Osteoblast (primary cell): Measurements from ENCODE around the gene PRRT1B. TPM values are rescaled to one million over a fixed set of nuclear protein-coding genes. Genes with fewer than 3 reads are reported as not detected.

Experiments
- DNase-seq: peaks from one replicate; pipeline ENCODE4 v3.0.0; 2011; ENCODE audit warnings: low spot score, mixed read lengths; ENCODE audit not compliant: insufficient read length; ENCODE audit errors: missing footprints
- H2AFZ ChIP-seq: 2 replicates; pipeline ENCODE4 v1.6.0; 2011; ENCODE audit warnings: mild to moderate bottlenecking, low read length
- H3K27ac ChIP-seq: 2 replicates; pipeline ENCODE4 v1.5.1; 2011; ENCODE audit warnings: mild to moderate bottlenecking, low read depth, low read length, moderate library complexity
- H3K27me3 ChIP-seq: 2 replicates; pipeline ENCODE4 v1.6.0; 2012; ENCODE audit warnings: mild to moderate bottlenecking, control low read depth, inconsistent platforms, low read length, moderate library complexity; ENCODE audit not compliant: insufficient read depth
- H3K36me3 ChIP-seq: 2 replicates; pipeline ENCODE4 v1.5.1; 2011; ENCODE audit warnings: mild to moderate bottlenecking, low read length, control low read depth, moderate library complexity; ENCODE audit not compliant: insufficient read depth
- H3K4me1 ChIP-seq: 2 replicates; pipeline ENCODE4 v1.5.1; 2011; ENCODE audit warnings: mild to moderate bottlenecking, low read length, control low read depth, moderate library complexity; ENCODE audit not compliant: insufficient read depth
- H3K4me2 ChIP-seq: 2 replicates; pipeline ENCODE4 v1.6.0; 2011; ENCODE audit warnings: mild to moderate bottlenecking, low read length; ENCODE audit not compliant: insufficient read depth
- H3K4me3 ChIP-seq: fragments of 200-600 bp; sonication (generic); 3 replicates; pipeline ENCODE4 v1.5.1; 2012; ENCODE audit warnings: mild to moderate bottlenecking, low read length, inconsistent platforms; ENCODE audit not compliant: insufficient read depth
- H3K79me2 ChIP-seq: 2 replicates; pipeline ENCODE4 v1.6.0; 2012; ENCODE audit warnings: mild to moderate bottlenecking, low read length, control low read depth, inconsistent platforms; ENCODE audit not compliant: insufficient read depth
- H3K9me3 ChIP-seq: 2 replicates; pipeline ENCODE4 v1.5.1; 2011; ENCODE audit warnings: low read depth, low read length, control low read depth
- H4K20me1 ChIP-seq: 2 replicates; pipeline ENCODE4 v1.6.0; 2012; ENCODE audit warnings: mild to moderate bottlenecking, low read length, control low read depth; ENCODE audit not compliant: insufficient read depth
- total RNA-seq: library from RNA; depleted of rRNA; stranded (reverse); fragments of >200 nt; gene quantifications from 2 replicates; pipeline ENCODE4 v1.2.3, GENCODE V29; 2012
- TF ChIP-seq, protein P1 (sequence below): IDR thresholded peaks from 2 replicates; pipeline ENCODE4 v1.5.1; 2011; ENCODE audit warnings: mild to moderate bottlenecking, low read depth, low read length, moderate library complexity; ENCODE audit errors: extremely low read depth

PRRT1B gene
- total RNA-seq, 1 donor: not detected

DNA sequence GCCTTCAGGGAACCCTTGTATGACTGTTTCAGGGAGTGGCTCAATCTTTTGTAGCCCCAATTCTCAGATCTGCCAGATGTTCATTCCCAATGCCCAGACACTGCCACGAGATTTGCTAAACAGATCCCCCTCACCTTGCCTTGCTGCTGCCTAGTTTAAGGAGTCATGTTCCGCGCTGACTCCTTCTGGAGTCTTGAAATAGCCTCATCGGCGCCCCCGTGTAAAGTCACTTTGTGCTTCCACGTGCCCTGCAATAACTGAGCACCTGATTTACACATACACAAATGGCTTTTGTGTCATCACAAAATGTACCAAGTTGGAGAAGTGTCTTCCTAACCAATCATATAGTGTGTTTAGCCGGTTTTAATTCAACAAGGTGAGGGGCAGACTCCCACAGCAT lies 62.3 kb downstream of the PRRT1B start:
- H3K9me3 ChIP-seq: no peaks in the 10 kb centered on the region
- H3K4me3 ChIP-seq: no peak overlapping the region
- H3K4me1 ChIP-seq: peaks cover 38% of the 10 kb centered on the region
- TF ChIP-seq, protein P1, sequence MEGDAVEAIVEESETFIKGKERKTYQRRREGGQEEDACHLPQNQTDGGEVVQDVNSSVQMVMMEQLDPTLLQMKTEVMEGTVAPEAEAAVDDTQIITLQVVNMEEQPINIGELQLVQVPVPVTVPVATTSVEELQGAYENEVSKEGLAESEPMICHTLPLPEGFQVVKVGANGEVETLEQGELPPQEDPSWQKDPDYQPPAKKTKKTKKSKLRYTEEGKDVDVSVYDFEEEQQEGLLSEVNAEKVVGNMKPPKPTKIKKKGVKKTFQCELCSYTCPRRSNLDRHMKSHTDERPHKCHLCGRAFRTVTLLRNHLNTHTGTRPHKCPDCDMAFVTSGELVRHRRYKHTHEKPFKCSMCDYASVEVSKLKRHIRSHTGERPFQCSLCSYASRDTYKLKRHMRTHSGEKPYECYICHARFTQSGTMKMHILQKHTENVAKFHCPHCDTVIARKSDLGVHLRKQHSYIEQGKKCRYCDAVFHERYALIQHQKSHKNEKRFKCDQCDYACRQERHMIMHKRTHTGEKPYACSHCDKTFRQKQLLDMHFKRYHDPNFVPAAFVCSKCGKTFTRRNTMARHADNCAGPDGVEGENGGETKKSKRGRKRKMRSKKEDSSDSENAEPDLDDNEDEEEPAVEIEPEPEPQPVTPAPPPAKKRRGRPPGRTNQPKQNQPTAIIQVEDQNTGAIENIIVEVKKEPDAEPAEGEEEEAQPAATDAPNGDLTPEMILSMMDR: no peak
- no peak overlapping the region for H3K4me2 ChIP-seq
- peaks cover 1% of the 10 kb centered on the region for H3K36me3 ChIP-seq
- H3K27me3 ChIP-seq: no peaks in the 10 kb centered on the region
- H4K20me1 ChIP-seq: peaks cover 20% of the 10 kb centered on the region
- H3K27ac ChIP-seq: no peak overlapping the region
- peak; percentile 27 for DNase-seq
- H2AFZ ChIP-seq: no peak overlapping the region
- no peaks in the 10 kb centered on the region for H3K79me2 ChIP-seq

DNA sequence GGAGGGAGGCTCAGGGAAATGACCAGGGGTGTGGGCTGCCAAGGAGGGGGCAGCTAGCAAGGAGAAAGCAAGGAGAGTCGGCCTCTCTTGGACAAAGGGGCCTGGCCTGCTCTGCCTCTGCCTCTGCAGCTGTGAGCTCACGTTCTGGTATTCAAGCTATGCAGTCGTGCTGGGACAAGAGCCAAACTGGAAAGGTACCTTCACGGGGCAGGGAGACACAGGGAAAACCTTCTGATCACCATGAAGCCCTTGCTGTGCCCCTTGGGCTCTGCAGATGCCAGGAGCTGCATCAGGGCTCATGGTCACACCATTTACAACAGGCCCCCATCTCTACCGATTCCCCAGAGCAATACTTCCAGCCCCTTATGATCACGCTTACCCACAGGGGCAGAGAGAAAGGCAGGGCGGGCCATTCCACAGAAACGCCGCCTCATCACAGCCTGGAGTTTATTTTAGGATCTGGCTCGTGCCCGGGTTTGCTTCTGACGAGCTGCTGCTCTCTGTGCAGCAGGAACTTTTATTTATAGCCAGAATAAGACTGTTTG lies 63.2 kb downstream of the PRRT1B start:
- H3K4me3 ChIP-seq: peak overlapping the region; percentile 43
- H3K4me2 ChIP-seq: peak overlapping the region; percentile 75
- TF ChIP-seq, protein P1: no peak
- H3K4me1 ChIP-seq: peaks cover 38% of the 10 kb centered on the region
- peaks cover 20% of the 10 kb centered on the region for H4K20me1 ChIP-seq
- peaks cover 3% of the 10 kb centered on the region for H3K36me3 ChIP-seq
- peak overlapping the region; percentile 79 for H3K27ac ChIP-seq
- H3K9me3 ChIP-seq: no peaks in the 10 kb centered on the region
- peak overlapping the region; percentile 63 for H2AFZ ChIP-seq
- DNase-seq: peak; percentile 98
- H3K27me3 ChIP-seq: no peaks in the 10 kb centered on the region
- no peaks in the 10 kb centered on the region for H3K79me2 ChIP-seq

Other genes with a start within 250 kb of the PRRT1B start
- 61.6 and 70.9 TPM in 2 replicates for gene PRRC2B, start 151.4 kb upstream of the PRRT1B start, total RNA-seq
- gene POMT1, start 42.6 kb upstream of the PRRT1B start, total RNA-seq: 32.6 and 33.9 TPM in 2 replicates
- 19.5 and 22.4 TPM in 2 replicates for gene UCK1, start 14.3 kb upstream of the PRRT1B start, total RNA-seq
- gene RAPGEF1, start 194.6 kb downstream of the PRRT1B start, total RNA-seq: 34.7 and 42.1 TPM in 2 replicates